ENCODE measurements around the gene KNCN. TPM values are rescaled to one million over a fixed set of nuclear protein-coding genes. Genes with fewer than 3 reads are reported as not detected.

The KNCN gene
- total RNA-seq, 1 donor: not detected

GRCh38 chr1:46575778-46576177, 24.3 kb upstream of the KNCN start:
- Histone ChIP-seq H3K27me3 (ENCODE audit: insufficient read depth, low read length) (no peaks in the 10 kb centered on the region), H3K9me3 (ENCODE audit: low read depth, low read length) (no peaks in the 10 kb centered on the region), H3K4me2 (ENCODE audit: insufficient read depth, low read length) (no peak overlapping the region), H2AFZ (ENCODE audit: low read length) (no peak overlapping the region), H3K4me1 (ENCODE audit: insufficient read depth, low read length) (no peaks in the 10 kb centered on the region), H3K4me3 (ENCODE audit: insufficient read depth, low read length) (no peak overlapping the region), H4K20me1 (ENCODE audit: insufficient read depth, low read length) (no peaks in the 10 kb centered on the region), H3K27ac (ENCODE audit: low read depth, low read length) (no peak overlapping the region), H3K36me3 (ENCODE audit: insufficient read depth, low read length) (peaks cover 18% of the 10 kb centered on the region), H3K79me2 (ENCODE audit: insufficient read depth, low read length) (no peaks in the 10 kb centered on the region)
- no peak for DNase-seq (ENCODE audit: insufficient read length, low spot score, missing footprints)
- TF ChIP-seq CTCF (IDR thresholded peaks at IDR 0.05; ENCODE audit: extremely low read depth, low read depth, low read length): no peak

- Histone ChIP-seq H2AFZ (ENCODE audit: low read length) (no peak overlapping the region), H3K79me2 (ENCODE audit: insufficient read depth, low read length) (no peaks in the 10 kb centered on the region), H3K36me3 (ENCODE audit: insufficient read depth, low read length) (peaks cover 18% of the 10 kb centered on the region), H3K9me3 (ENCODE audit: low read depth, low read length) (no peaks in the 10 kb centered on the region), H3K27ac (ENCODE audit: low read depth, low read length) (no peak overlapping the region), H4K20me1 (ENCODE audit: insufficient read depth, low read length) (no peaks in the 10 kb centered on the region), H3K4me2 (ENCODE audit: insufficient read depth, low read length) (no peak overlapping the region), H3K27me3 (ENCODE audit: insufficient read depth, low read length) (no peaks in the 10 kb centered on the region), H3K4me1 (ENCODE audit: insufficient read depth, low read length) (no peaks in the 10 kb centered on the region), H3K4me3 (ENCODE audit: insufficient read depth, low read length) (no peak overlapping the region)
- no peak for TF ChIP-seq CTCF (IDR thresholded peaks at IDR 0.05; ENCODE audit: extremely low read depth, low read depth, low read length)
- DNase-seq (ENCODE audit: insufficient read length, low spot score, missing footprints): no peak
These were observed 23.9 kb upstream of the KNCN start for GRCh38 chr1:46575300-46575699.

- Histone ChIP-seq H3K4me1 (ENCODE audit: insufficient read depth, low read length) (no peaks in the 10 kb centered on the region), H2AFZ (ENCODE audit: low read length) (no peak overlapping the region), H3K9me3 (ENCODE audit: low read depth, low read length) (no peaks in the 10 kb centered on the region), H3K27me3 (ENCODE audit: insufficient read depth, low read length) (no peaks in the 10 kb centered on the region), H4K20me1 (ENCODE audit: insufficient read depth, low read length) (no peaks in the 10 kb centered on the region), H3K36me3 (ENCODE audit: insufficient read depth, low read length) (peaks cover 8% of the 10 kb centered on the region), H3K4me3 (ENCODE audit: insufficient read depth, low read length) (no peak overlapping the region), H3K27ac (ENCODE audit: low read depth, low read length) (no peak overlapping the region), H3K4me2 (ENCODE audit: insufficient read depth, low read length) (no peak overlapping the region), H3K79me2 (ENCODE audit: insufficient read depth, low read length) (no peaks in the 10 kb centered on the region)
- no peak for DNase-seq (ENCODE audit: insufficient read length, low spot score, missing footprints)
- no peak for TF ChIP-seq CTCF (IDR thresholded peaks at IDR 0.05; ENCODE audit: extremely low read depth, low read depth, low read length)
These were observed 20.3 kb upstream of the KNCN start for GRCh38 chr1:46571691-46572225.

GRCh38 chr1:46569884-46570725, 18.7 kb upstream of the KNCN start:
- H3K9me3 ChIP-seq (ENCODE audit: low read depth, low read length): no peaks in the 10 kb centered on the region
- no peak overlapping the region for H3K4me2 ChIP-seq (ENCODE audit: insufficient read depth, low read length)
- DNase-seq (ENCODE audit: insufficient read length, low spot score, missing footprints): no peak
- no peak overlapping the region for H3K4me3 ChIP-seq (ENCODE audit: insufficient read depth, low read length)
- no peaks in the 10 kb centered on the region for H3K27me3 ChIP-seq (ENCODE audit: insufficient read depth, low read length)
- no peak overlapping the region for H3K27ac ChIP-seq (ENCODE audit: low read depth, low read length)
- no peaks in the 10 kb centered on the region for H4K20me1 ChIP-seq (ENCODE audit: insufficient read depth, low read length)
- H2AFZ ChIP-seq (ENCODE audit: low read length): no peak overlapping the region
- H3K4me1 ChIP-seq (ENCODE audit: insufficient read depth, low read length): no peaks in the 10 kb centered on the region
- no peaks in the 10 kb centered on the region for H3K79me2 ChIP-seq (ENCODE audit: insufficient read depth, low read length)
- H3K36me3 ChIP-seq (ENCODE audit: insufficient read depth, low read length): peaks cover 11% of the 10 kb centered on the region
- no peak for TF ChIP-seq CTCF (IDR thresholded peaks at IDR 0.05; ENCODE audit: extremely low read depth, low read depth, low read length)
